SW480 (cell line): ENCODE data around the gene HYCC2.
"Not testable (repeated sequence)": the region's sequence is repeated elsewhere in the genome, so short reads cannot be mapped to it uniquely, and the experiment has no call there.

Experiments
- DNase-seq: peaks from one replicate; pipeline ENCODE4 v3.0.0-alpha.2; 2016; ENCODE audit warnings: low spot score

Gene HYCC2

DNA sequence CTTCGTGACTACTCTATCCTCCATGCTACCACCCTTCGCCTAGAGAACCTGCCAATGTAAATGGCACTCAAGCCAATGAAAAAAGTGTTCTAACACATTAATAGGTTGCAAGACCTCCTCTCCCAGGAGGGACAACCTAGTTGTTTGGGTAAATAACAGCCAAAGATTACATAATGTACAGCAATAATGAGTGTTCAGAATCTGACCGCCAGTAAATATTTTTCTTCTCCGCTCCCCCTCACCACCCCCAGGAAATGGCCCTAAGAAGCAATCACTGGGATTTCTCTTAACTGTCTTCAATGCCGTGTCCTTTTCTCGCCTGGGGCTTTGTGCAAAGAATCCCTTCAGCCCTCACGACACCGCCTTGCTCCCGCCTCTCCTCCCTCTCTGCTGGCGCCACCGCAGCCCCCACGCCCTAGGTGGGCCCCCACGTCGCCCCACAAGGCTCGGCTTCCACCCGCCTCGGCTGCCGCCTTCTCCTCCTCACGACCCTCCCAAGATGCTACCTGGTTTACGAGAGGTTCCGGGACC, 458 bp downstream of the HYCC2 start:
- DNase-seq = peak; percentile 27

GRCh38 chr2:201064797-201065329, 6.6 kb downstream of the HYCC2 start:
- DNase-seq = no peak

- DNase-seq = not testable (repeated sequence)
Measured at GRCh38 chr2:201063516-201063915, 8.0 kb downstream of the HYCC2 start.

DNA sequence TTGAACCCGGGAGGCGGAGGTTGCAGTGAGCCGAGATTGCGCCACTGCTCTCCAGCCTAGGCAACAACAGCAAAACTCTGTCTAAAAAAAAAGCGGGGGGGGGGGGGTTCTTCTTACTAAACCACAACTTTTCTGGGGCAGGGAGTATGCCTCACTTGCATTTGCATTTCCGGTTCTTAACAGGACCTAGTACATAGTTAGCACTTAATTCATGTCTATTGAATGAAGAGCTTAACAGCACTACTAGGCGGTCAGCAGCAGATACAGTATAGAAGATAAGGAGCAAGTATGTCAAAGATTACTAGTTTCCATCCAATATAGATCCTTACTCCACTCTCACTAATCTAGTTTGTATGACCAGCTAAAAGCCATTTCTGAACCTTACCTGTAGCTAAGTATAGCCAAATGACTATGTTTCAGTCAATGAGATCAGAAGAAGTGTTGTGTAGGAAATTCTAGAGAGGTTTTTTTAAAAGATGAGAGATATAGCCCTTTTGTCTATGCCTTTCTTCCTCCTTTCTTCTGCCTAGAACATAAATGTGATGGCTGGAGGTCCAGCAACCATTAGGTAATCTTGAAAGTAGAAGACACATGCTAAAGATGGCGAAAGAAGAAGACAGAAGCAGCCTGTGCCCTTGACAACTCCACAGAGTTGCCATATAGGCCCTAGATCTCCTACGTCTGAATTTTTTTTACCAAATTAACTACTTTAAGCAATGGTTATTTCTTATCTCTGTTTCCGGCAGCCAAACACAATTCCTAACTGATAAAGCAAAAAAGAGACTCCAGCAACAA, 11.3 kb downstream of the HYCC2 start:
- DNase-seq = no peak

DNA sequence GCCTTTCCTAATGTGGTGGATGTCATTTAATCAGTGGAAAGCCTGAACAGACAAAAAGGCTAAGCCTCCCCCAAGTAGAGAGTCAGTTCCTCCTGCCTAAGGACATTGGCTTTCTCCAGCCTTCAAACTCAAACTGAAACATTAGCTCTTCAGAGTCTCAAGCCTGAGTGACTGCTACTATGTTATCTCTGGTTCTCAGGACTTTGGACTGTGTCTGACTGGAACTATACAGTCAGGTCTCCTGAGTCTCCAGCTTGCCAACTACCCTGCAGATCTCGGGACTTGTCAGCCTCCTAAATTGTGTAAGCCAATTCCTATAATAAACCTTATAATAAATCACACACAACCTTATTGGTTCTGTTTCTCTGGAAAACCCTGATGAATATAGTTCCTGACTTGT, 12.6 kb downstream of the HYCC2 start:
- no peak for DNase-seq

GRCh38 chr2:201057715-201058248, 13.7 kb downstream of the HYCC2 start:
- DNase-seq = no peak

GRCh38 chr2:201057087-201057521, 14.4 kb downstream of the HYCC2 start:
- no peak for DNase-seq

DNA sequence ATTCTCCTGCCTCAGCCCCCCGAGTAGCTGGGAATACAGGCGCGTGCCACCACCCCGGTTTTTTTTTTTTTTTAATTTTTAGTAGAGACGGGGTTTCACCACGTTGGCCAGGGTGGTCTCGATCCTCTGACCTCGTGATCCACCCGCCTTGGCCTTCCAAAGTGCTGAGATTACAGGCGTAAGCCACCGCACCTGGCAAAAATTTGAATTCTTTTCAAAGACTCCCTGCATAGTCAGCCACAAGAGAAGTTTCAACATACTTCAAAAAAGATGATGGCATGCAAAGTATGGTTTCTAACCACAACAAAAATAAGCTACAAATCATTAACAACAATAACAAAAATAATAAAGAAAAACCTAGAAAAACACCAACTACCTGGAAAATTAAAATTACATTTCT, 22.0 kb downstream of the HYCC2 start:
- DNase-seq = peak; percentile 18

GRCh38 chr2:201046881-201047280, 24.6 kb downstream of the HYCC2 start:
- DNase-seq = no peak

- not testable (repeated sequence) for DNase-seq
Measured at GRCh38 chr2:201043050-201043449, 28.4 kb downstream of the HYCC2 start.

DNA sequence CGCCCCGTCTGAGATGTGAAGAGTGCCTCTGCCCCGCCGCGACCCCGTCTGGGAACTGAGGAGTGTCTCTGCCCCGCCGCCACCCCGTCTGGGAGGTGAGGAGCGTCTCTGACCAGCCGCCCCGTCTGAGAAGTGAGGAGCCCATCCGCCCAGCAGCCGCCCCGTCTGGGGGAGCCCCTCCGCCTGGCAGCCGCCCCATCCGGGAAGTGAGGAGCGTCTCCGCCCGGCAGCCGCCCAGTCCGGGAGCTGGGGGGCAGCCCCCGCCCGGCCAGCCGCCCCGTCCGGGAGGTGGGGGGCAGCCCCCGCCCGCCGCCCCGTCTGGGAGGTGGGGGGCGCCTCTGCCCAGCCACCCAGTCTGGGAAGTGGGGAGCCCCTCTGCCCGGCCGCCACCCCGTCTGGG, 29.0 kb downstream of the HYCC2 start:
- DNase-seq = not testable (repeated sequence)

GRCh38 chr2:201040867-201041628, 30.4 kb downstream of the HYCC2 start:
- DNase-seq = no peak

DNA sequence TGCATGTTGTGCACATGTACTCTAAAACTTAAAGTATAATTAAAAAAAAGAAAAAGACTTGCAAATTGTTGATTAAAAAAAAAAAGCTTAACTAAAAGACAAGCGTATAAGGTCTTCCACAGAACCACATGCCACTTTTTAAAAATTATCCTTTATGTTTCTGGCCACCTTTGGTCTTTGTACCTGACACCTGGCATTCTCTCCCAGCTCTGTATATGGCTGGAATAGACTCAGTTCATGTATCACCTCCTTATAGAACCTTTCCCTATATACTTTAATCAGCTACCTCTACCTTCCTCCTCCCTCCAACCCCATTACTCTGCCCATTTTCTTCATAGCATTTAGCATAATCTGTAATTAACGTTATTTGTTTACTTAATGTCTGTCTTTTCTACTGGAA, 32.6 kb downstream of the HYCC2 start:
- no peak for DNase-seq

- not testable (repeated sequence) for DNase-seq
Measured at GRCh38 chr2:201038361-201038760, 33.1 kb downstream of the HYCC2 start.

- not testable (repeated sequence) for DNase-seq
Measured at GRCh38 chr2:201034355-201034754, 37.1 kb downstream of the HYCC2 start.

- no peak for DNase-seq
Measured at GRCh38 chr2:201024518-201024917, 47.0 kb downstream of the HYCC2 start.

DNA sequence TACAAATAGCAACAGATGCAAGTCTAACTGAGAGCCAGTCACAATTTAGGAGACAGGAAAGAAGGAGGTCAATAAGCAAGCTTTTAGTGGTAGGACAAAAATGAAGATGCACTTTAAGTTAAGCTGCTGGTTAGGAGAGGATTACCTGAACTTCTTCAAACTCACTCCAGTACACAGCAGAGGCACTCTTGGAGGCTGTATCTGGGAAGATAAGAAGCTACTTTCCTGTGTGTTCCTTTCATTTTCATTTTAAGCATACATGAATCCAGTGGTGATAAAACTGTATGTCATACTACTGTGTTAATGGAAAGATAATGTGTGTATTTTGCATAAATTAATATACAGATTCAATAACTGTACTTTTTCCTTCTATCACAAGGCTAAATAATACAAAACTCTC, 49.6 kb downstream of the HYCC2 start:
- no peak for DNase-seq
